HG03457 (cell line): ENCODE data around the gene ACKR4.
"Not testable (repeated sequence)": the region's sequence is repeated elsewhere in the genome, so short reads cannot be mapped to it uniquely, and the experiment has no call there.

Source experiments
- ATAC-seq: cut with Tn5 transposase; IDR thresholded peaks from one replicate; pipeline ENCODE4 v1.9.1; 2021; ENCODE audit warnings: moderate number of reproducible peaks; ENCODE audit not compliant: unreplicated experiment

Gene ACKR4

GRCh38 chr3:132638706-132639105 lies 41.6 kb downstream of the ACKR4 start:
- no peak for ATAC-seq

- not testable (repeated sequence) for ATAC-seq
Measured at GRCh38 chr3:132641427-132641826, 44.4 kb downstream of the ACKR4 start.

GRCh38 chr3:132641837-132642538 lies 44.9 kb downstream of the ACKR4 start:
- ATAC-seq, result no peak

- ATAC-seq, result no peak
Measured at GRCh38 chr3:132642539-132642847, 45.4 kb downstream of the ACKR4 start.

- ATAC-seq, result no peak
Measured at GRCh38 chr3:132643366-132643765, 46.3 kb downstream of the ACKR4 start.

GRCh38 chr3:132645058-132645457 lies 48.0 kb downstream of the ACKR4 start:
- no peak for ATAC-seq

GRCh38 chr3:132650153-132650552 lies 53.1 kb downstream of the ACKR4 start:
- no peak for ATAC-seq
